ENCODE data around the gene FHDC1.

Gene FHDC1

DNA sequence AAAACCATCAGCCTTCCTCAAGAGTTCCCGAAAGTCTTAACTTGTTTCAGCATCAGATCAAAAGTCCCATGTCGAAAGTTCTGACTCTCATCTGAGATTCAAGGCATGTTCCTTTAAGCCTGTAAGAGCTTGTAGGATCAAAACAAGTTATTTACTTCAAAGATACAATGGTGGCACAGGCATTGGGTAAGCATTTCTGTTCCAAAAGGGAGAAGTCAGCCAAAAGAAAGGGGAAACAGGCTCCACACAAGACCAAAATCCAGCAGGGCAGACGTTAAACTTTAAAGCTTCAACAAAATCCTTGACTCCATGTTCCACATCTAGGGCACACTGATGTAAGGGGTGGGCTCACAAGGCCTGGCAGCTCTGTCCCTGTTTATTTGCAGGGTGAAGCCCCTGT, 91.7 kb downstream of the FHDC1 start:
- no peak for DNase-seq (ENCODE audit: low read depth in 1 of 2, low spot score in 1 of 2)

DNA sequence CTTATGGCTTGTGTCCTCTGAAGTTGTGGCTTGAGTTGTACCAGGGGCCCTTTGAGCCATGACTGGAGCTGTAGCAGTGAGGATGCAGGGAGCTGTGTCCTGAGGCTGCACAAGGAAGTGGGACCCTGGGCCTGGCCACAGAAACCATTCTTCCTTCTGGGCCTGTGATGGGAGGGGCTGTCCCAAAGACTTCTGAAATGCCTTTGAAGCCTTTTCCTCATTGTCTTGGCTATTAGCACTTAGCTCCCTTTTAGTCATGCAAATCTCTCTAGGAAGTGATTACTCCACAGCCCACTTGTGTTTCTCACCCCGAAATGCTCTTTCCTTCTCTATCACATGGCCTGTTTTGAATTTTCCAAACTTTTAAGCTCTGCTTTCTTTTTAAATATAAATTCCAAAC, 92.4 kb downstream of the FHDC1 start:
- no peak for DNase-seq (ENCODE audit: low read depth in 1 of 2, low spot score in 1 of 2)

All from activated T-helper 1 cell treated with anti-CD3 and anti-CD28 coated beads, Interleukin-2, amount 50 U/mL, for 16 hours (primary cell).